SU-DHL-6 (cell line): ENCODE results near the gene ACBD6.

Experiments
- EZH2phosphoT487 ChIP-seq: fragments of 200-600 bp; sonication (generic), shearing (Covaris generic); conservative IDR thresholded peaks from 2 replicates; pipeline ENCODE4 v1.6.1; 2018; ENCODE audit warnings: mild to moderate bottlenecking, antibody characterized with exemption, low read length, moderate library complexity, mixed read lengths
- TF ChIP-seq, protein P1 (sequence below): fragments of 200-600 bp; sonication (generic); IDR thresholded peaks from one replicate; pipeline ENCODE4 v1.5.1; 2017; ENCODE audit warnings: antibody characterized with exemption, mild to moderate bottlenecking, low read length, moderate library complexity; ENCODE audit not compliant: insufficient read depth, poor library complexity, severe bottlenecking

DNA sequence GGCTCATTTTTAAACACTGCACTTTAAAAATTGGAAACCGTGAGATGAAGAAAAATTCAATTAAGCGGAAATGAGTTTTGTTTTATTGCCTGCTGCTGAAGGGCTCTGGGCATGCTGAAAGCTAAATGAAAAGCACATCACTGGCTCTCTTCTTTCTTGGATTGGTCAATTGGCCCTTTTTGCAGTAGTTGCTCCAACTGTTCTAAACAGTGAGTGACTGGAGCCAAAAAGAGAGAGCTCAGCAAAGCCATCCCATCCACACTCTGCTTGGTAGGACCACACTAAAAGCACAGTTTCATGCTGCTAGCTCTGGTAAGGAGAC, 224.2 kb downstream of the ACBD6 start:
- TF ChIP-seq, protein P1, sequence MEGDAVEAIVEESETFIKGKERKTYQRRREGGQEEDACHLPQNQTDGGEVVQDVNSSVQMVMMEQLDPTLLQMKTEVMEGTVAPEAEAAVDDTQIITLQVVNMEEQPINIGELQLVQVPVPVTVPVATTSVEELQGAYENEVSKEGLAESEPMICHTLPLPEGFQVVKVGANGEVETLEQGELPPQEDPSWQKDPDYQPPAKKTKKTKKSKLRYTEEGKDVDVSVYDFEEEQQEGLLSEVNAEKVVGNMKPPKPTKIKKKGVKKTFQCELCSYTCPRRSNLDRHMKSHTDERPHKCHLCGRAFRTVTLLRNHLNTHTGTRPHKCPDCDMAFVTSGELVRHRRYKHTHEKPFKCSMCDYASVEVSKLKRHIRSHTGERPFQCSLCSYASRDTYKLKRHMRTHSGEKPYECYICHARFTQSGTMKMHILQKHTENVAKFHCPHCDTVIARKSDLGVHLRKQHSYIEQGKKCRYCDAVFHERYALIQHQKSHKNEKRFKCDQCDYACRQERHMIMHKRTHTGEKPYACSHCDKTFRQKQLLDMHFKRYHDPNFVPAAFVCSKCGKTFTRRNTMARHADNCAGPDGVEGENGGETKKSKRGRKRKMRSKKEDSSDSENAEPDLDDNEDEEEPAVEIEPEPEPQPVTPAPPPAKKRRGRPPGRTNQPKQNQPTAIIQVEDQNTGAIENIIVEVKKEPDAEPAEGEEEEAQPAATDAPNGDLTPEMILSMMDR = no peak
- TF ChIP-seq EZH2phosphoT487 = no peak
